ENCODE results near the gene MAST4.

DNA sequence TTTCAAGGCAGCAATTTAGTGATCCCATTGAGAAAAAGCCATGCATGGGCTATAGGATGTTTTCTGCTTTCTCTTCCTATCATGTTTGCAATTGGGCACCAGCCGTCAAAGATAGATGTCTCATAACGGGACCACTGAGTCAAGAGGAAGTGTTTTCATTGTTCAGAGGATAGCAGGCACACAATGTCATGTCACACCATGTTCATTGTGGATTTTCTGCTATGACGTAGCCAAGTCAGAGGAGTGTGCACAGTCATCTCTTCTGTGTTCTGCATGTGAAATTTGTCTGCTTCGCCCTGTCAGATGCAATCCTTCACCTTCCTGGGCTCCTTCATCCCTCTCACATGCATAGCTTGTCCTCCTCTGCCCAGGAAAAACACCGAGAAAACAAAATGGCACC is 494.4 kb downstream of the MAST4 start:
- TF ChIP-seq, protein P1, sequence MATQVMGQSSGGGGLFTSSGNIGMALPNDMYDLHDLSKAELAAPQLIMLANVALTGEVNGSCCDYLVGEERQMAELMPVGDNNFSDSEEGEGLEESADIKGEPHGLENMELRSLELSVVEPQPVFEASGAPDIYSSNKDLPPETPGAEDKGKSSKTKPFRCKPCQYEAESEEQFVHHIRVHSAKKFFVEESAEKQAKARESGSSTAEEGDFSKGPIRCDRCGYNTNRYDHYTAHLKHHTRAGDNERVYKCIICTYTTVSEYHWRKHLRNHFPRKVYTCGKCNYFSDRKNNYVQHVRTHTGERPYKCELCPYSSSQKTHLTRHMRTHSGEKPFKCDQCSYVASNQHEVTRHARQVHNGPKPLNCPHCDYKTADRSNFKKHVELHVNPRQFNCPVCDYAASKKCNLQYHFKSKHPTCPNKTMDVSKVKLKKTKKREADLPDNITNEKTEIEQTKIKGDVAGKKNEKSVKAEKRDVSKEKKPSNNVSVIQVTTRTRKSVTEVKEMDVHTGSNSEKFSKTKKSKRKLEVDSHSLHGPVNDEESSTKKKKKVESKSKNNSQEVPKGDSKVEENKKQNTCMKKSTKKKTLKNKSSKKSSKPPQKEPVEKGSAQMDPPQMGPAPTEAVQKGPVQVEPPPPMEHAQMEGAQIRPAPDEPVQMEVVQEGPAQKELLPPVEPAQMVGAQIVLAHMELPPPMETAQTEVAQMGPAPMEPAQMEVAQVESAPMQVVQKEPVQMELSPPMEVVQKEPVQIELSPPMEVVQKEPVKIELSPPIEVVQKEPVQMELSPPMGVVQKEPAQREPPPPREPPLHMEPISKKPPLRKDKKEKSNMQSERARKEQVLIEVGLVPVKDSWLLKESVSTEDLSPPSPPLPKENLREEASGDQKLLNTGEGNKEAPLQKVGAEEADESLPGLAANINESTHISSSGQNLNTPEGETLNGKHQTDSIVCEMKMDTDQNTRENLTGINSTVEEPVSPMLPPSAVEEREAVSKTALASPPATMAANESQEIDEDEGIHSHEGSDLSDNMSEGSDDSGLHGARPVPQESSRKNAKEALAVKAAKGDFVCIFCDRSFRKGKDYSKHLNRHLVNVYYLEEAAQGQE (tag by site-specific recombination; IDR thresholded peaks at IDR 0.05) = no peak
- no peak for TF ChIP-seq ZSCAN23 (tag by site-specific recombination; IDR thresholded peaks at IDR 0.05)
- TF ChIP-seq ZNF140 (tag by site-specific recombination; IDR thresholded peaks at IDR 0.05) = no peak
- no peak for TF ChIP-seq ZNF501 (tag by site-specific recombination; IDR thresholded peaks at IDR 0.05)
- TF ChIP-seq, protein P2, sequence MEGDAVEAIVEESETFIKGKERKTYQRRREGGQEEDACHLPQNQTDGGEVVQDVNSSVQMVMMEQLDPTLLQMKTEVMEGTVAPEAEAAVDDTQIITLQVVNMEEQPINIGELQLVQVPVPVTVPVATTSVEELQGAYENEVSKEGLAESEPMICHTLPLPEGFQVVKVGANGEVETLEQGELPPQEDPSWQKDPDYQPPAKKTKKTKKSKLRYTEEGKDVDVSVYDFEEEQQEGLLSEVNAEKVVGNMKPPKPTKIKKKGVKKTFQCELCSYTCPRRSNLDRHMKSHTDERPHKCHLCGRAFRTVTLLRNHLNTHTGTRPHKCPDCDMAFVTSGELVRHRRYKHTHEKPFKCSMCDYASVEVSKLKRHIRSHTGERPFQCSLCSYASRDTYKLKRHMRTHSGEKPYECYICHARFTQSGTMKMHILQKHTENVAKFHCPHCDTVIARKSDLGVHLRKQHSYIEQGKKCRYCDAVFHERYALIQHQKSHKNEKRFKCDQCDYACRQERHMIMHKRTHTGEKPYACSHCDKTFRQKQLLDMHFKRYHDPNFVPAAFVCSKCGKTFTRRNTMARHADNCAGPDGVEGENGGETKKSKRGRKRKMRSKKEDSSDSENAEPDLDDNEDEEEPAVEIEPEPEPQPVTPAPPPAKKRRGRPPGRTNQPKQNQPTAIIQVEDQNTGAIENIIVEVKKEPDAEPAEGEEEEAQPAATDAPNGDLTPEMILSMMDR (tag by site-specific recombination; IDR thresholded peaks at IDR 0.05) = no peak
- TF ChIP-seq SALL2 (tag by site-specific recombination; IDR thresholded peaks at IDR 0.05; ENCODE audit: borderline replicate concordance) = no peak
- TF ChIP-seq ZNF571 (tag by site-specific recombination; IDR thresholded peaks at IDR 0.05) = no peak
- no peak for TF ChIP-seq ZNF391 (tag by site-specific recombination; IDR thresholded peaks at IDR 0.05; ENCODE audit: borderline replicate concordance, low read depth)
- TF ChIP-seq, protein P3, sequence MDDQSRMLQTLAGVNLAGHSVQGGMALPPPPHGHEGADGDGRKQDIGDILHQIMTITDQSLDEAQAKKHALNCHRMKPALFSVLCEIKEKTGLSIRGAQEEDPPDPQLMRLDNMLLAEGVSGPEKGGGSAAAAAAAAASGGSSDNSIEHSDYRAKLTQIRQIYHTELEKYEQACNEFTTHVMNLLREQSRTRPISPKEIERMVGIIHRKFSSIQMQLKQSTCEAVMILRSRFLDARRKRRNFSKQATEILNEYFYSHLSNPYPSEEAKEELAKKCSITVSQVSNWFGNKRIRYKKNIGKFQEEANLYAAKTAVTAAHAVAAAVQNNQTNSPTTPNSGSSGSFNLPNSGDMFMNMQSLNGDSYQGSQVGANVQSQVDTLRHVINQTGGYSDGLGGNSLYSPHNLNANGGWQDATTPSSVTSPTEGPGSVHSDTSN (CRISPR knock-in tag; IDR thresholded peaks at IDR 0.05) = no peak
- TF ChIP-seq, protein P4, sequence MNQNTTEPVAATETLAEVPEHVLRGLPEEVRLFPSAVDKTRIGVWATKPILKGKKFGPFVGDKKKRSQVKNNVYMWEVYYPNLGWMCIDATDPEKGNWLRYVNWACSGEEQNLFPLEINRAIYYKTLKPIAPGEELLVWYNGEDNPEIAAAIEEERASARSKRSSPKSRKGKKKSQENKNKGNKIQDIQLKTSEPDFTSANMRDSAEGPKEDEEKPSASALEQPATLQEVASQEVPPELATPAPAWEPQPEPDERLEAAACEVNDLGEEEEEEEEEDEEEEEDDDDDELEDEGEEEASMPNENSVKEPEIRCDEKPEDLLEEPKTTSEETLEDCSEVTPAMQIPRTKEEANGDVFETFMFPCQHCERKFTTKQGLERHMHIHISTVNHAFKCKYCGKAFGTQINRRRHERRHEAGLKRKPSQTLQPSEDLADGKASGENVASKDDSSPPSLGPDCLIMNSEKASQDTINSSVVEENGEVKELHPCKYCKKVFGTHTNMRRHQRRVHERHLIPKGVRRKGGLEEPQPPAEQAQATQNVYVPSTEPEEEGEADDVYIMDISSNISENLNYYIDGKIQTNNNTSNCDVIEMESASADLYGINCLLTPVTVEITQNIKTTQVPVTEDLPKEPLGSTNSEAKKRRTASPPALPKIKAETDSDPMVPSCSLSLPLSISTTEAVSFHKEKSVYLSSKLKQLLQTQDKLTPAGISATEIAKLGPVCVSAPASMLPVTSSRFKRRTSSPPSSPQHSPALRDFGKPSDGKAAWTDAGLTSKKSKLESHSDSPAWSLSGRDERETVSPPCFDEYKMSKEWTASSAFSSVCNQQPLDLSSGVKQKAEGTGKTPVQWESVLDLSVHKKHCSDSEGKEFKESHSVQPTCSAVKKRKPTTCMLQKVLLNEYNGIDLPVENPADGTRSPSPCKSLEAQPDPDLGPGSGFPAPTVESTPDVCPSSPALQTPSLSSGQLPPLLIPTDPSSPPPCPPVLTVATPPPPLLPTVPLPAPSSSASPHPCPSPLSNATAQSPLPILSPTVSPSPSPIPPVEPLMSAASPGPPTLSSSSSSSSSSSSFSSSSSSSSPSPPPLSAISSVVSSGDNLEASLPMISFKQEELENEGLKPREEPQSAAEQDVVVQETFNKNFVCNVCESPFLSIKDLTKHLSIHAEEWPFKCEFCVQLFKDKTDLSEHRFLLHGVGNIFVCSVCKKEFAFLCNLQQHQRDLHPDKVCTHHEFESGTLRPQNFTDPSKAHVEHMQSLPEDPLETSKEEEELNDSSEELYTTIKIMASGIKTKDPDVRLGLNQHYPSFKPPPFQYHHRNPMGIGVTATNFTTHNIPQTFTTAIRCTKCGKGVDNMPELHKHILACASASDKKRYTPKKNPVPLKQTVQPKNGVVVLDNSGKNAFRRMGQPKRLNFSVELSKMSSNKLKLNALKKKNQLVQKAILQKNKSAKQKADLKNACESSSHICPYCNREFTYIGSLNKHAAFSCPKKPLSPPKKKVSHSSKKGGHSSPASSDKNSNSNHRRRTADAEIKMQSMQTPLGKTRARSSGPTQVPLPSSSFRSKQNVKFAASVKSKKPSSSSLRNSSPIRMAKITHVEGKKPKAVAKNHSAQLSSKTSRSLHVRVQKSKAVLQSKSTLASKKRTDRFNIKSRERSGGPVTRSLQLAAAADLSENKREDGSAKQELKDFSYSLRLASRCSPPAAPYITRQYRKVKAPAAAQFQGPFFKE (tag by site-specific recombination; IDR thresholded peaks at IDR 0.05; ENCODE audit: borderline replicate concordance) = no peak
- no peak for TF ChIP-seq ZNF138 (tag by site-specific recombination; IDR thresholded peaks at IDR 0.05; ENCODE audit: borderline replicate concordance)
- no peak for TF ChIP-seq ZNF214 (tag by site-specific recombination; IDR thresholded peaks at IDR 0.05; ENCODE audit: borderline replicate concordance)
- TF ChIP-seq, protein P5, sequence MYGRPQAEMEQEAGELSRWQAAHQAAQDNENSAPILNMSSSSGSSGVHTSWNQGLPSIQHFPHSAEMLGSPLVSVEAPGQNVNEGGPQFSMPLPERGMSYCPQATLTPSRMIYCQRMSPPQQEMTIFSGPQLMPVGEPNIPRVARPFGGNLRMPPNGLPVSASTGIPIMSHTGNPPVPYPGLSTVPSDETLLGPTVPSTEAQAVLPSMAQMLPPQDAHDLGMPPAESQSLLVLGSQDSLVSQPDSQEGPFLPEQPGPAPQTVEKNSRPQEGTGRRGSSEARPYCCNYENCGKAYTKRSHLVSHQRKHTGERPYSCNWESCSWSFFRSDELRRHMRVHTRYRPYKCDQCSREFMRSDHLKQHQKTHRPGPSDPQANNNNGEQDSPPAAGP (tag by site-specific recombination; IDR thresholded peaks at IDR 0.05) = no peak
